Smooth muscle cell of the brain vasculature (primary cell): ENCODE results near the gene GPR85.
"Not testable (repeated sequence)": the region's sequence is repeated elsewhere in the genome, so short reads cannot be mapped to it uniquely, and the experiment has no call there.

Source experiments
- DNase-seq: peaks from one replicate; pipeline ENCODE4 v3.0.0-alpha.2; 2012; ENCODE audit warnings: low read depth, low spot score

The GPR85 gene

GRCh38 chr7:113084496-113085172, 2.0 kb downstream of the GPR85 start:
- no peak for DNase-seq

GRCh38 chr7:113083816-113084495, 2.7 kb downstream of the GPR85 start:
- DNase-seq: no peak

- DNase-seq: no peak
Measured at GRCh38 chr7:113083132-113083815, 3.4 kb downstream of the GPR85 start.

- DNase-seq: no peak
Measured at GRCh38 chr7:113078331-113078730, 8.3 kb downstream of the GPR85 start.

GRCh38 chr7:113076703-113077102, 9.9 kb downstream of the GPR85 start:
- DNase-seq: no peak

GRCh38 chr7:113071465-113071864, 15.2 kb downstream of the GPR85 start:
- peak; percentile 9 for DNase-seq

- DNase-seq: no peak
Measured at GRCh38 chr7:113062499-113062898, 24.1 kb downstream of the GPR85 start.

GRCh38 chr7:113060100-113060499, 26.5 kb downstream of the GPR85 start:
- no peak for DNase-seq

- DNase-seq: no peak
Measured at GRCh38 chr7:113054938-113055337, 31.7 kb downstream of the GPR85 start.

GRCh38 chr7:113054272-113054671, 32.4 kb downstream of the GPR85 start:
- not testable (repeated sequence) for DNase-seq

- not testable (repeated sequence) for DNase-seq
Measured at GRCh38 chr7:113049221-113049620, 37.4 kb downstream of the GPR85 start.

- DNase-seq: no peak
Measured at GRCh38 chr7:113046453-113046852, 40.2 kb downstream of the GPR85 start.

- no peak for DNase-seq
Measured at GRCh38 chr7:113045379-113045778, 41.2 kb downstream of the GPR85 start.

GRCh38 chr7:113044394-113044793, 42.2 kb downstream of the GPR85 start:
- no peak for DNase-seq

GRCh38 chr7:113040849-113041248, 45.8 kb downstream of the GPR85 start:
- DNase-seq: no peak

GRCh38 chr7:113033959-113034358, 52.7 kb downstream of the GPR85 start:
- DNase-seq: no peak
